ENCODE measurements around the gene NPVF.

- no peak for TF ChIP-seq POLR2A (IDR thresholded peaks at IDR 0.05)
- TF ChIP-seq CTCF (IDR thresholded peaks at IDR 0.05) = no peak
These were observed 44.0 kb upstream of the NPVF start for GRCh38 chr7:25272265-25272664.
